GM19193 (cell line): ENCODE results near the gene LDAH.

Source experiments
- POLR2A ChIP-seq: IDR thresholded peaks from 4 replicates; pipeline ENCODE4 v1.6.1; 2011; ENCODE audit not compliant: insufficient read depth, insufficient read length; ENCODE audit errors: extremely low read depth

The LDAH gene

DNA sequence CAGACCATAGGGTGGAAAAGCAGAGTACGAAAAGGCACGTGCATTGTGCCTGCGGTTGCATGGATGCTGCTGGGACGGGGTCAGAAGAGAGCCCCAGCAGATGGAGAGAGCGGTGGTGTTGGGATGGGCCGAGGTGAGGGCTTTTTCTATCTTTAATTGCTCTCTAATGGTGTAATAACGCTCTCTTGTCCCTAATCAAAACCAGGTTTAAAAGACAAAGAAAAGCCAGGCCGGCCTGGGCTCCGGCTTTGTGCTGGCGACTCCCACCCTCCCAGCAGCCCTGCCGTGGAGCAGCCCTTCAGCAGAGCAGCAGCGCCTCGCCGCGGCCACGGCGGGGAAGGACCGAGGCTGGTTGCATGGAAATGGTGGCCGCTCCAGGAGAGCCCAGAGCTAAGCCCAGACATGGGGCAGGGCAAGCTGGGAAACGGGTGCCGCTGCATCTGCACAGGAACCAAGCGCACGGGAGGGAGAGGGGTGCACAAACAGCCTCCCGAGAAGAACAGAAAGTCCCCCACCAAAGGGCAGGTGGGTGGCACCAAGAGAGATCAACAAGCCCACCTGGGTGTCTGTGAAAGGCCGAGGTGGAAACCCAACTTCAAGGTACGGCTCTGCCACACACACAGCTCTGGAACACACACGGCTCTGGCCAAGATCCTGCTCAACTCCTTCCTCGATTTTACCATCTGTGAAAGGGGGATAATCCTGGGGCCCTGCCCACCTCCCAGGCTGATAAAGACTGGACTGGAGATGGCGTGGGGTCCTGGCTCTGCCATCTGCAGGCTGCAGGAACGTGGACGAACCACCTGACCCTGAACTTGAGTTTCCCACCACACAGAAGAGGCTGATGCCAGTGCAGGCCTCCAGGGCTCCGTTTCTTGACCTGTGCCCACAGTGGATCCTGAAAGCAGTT is 187.0 kb downstream of the LDAH start:
- no peak for TF ChIP-seq POLR2A

DNA sequence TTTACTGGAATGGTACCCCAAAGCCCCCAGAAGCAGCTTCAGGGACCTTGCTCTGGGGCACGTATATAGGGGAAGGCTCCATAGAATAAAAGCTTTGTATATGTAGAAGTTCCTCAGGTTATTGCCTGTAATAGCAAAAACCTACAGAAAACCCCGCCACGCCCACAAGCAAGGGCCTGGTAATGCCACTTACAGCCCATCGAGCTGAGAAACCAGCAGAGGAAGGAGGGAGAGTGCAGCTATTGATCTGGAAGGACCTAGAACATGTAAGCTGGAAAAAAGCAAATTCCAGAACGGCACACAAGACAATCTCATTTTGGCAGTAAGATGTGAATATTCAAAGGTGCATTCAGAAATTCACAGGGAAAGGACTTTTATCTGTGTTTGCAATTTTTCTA is 187.8 kb downstream of the LDAH start:
- TF ChIP-seq POLR2A = no peak

DNA sequence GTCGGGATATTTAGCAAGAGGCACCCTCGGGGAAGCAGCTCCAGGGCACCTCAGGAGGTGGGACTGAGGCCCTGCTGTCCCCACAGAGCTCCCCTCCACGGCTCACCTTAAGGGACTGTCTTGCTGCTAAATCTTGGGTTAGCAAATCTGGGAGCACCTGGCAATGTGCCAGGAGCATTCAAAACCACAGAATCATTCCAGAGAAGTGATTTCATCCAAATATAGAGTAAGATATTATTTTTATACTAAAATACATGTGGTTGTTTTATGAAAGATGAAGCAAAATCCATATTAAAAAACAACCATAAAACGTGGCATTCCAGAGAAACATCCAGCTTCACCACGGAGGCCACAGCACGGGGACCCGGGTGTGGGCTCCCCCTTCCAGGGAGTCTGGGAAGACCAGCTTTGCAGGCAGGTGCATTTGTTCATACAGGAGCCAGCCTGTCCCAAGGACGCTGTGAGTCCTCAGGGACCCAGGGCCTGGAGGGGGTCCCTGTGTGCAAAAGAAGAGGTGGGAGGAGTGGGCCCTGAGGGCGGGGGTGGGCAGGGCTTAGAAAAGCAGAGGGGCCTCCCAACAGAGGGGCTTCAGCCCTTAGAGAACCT is 188.3 kb downstream of the LDAH start:
- no peak for TF ChIP-seq POLR2A
